WI38 (cell line): ENCODE results near the gene RIPK4.

ENCODE experiments used
- H3K4me3 ChIP-seq: 2 replicates; pipeline ENCODE4 v1.5.1; 2011; ENCODE audit warnings: low read depth, mild to moderate bottlenecking, control low read depth, low read length
- CTCF ChIP-seq: IDR thresholded peaks from 2 replicates; pipeline ENCODE4 v1.5.1; 2012; ENCODE audit warnings: low read depth, mild to moderate bottlenecking, control low read depth, low read length

Gene RIPK4

GRCh38 chr21:41762753-41763152, 4.1 kb downstream of the RIPK4 start:
- H3K4me3 ChIP-seq: no peak overlapping the region
- no peak for TF ChIP-seq CTCF

DNA sequence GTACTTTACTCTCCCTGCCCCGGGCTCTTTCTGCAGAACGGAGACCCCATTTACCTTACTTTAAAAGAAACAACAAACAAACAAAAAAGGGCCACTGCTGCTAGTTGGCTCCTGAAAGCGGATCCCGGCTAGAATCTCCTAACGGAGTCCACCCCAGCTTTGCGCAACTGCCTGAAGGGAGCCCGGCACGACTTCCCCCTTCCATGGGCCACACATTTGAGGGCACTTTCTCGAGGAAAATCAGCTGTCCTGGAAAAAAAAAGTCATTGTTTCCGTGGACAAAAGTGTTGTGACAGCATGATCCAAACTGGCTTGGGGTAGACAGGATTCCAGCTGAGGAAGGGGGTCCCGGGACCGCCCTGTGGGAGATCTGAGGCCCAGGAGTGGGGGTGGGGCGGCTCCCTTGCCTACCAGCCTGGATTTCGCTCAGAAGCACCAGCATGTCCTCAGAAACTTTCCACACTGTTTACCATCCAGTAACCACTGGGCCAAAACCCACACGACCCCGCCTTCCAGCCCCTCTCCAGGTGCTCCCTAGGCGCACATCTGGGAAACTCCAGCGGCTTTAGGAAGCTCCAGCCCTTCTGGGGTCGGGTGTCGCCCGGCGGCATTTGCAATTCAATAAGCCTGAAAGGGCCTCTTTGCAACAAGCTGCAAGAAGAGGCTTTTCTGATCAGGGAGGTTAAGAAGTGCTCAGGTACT, 4.8 kb downstream of the RIPK4 start:
- TF ChIP-seq CTCF: no peak
- no peak overlapping the region for H3K4me3 ChIP-seq

GRCh38 chr21:41761211-41761933, 5.5 kb downstream of the RIPK4 start:
- no peak overlapping the region for H3K4me3 ChIP-seq
- TF ChIP-seq CTCF: no peak

- no peak overlapping the region for H3K4me3 ChIP-seq
- TF ChIP-seq CTCF: no peak
These were observed 6.4 kb downstream of the RIPK4 start for GRCh38 chr21:41760411-41760810.

- no peak for TF ChIP-seq CTCF
- H3K4me3 ChIP-seq: no peak overlapping the region
These were observed 6.9 kb downstream of the RIPK4 start for GRCh38 chr21:41759926-41760325.

DNA sequence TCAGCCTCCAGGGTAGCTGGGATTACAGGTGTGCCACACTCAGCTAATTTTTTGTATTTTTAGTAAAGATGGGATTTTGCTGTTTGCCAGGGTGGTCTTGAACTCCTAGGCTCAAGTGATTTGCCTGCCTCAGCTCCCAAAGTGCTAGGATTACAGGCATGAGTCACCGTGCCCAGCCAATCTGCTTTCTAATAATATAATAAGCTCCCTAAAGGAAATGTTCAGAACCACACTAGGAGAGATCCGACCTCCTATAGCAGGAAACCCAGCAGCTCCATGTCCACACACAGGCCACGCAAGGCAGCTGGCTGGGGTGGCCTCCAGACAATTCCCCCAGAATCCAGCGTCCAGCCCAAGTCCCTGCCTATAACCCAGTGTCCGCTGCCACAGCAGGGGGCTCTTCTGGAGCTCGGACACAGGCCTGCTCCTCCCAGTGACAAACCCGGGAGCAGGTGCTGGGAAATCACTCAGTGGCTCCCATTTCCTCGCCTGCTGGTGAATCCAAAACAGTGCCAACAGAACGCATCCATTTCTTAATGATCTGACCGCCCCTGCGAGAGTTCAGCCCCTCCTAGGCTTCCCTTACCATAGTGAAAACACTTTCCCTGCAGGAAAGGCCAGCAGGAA, 7.5 kb downstream of the RIPK4 start:
- no peak for TF ChIP-seq CTCF
- H3K4me3 ChIP-seq: no peak overlapping the region

DNA sequence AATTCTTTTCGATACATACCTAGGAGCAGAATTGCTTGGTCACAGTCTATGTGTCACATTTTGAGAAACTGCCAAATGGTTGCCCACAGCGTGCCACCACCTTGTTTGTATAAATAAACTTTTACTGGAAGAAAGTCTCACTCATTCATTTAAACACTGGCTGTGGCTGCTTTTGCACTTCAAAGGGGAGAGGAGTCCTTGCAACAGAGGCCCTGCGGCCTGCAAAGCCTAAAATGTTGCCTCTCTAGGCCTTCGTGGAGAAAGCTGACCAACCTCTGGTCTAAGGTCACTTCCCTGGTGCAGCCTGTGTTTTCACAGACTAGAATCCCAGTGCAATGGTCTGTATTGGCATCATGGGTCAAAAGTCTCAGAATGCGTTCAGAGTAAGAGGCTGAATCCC, 8.3 kb downstream of the RIPK4 start:
- no peak for TF ChIP-seq CTCF
- H3K4me3 ChIP-seq: no peak overlapping the region
